NCI-H1105 (cell line): ENCODE results near the gene SEMA5A.

Source experiments
- DNase-seq: peaks from one replicate; lab custom pipeline; 2025; lab: John Stamatoyannopoulos, UW

SEMA5A gene

DNA sequence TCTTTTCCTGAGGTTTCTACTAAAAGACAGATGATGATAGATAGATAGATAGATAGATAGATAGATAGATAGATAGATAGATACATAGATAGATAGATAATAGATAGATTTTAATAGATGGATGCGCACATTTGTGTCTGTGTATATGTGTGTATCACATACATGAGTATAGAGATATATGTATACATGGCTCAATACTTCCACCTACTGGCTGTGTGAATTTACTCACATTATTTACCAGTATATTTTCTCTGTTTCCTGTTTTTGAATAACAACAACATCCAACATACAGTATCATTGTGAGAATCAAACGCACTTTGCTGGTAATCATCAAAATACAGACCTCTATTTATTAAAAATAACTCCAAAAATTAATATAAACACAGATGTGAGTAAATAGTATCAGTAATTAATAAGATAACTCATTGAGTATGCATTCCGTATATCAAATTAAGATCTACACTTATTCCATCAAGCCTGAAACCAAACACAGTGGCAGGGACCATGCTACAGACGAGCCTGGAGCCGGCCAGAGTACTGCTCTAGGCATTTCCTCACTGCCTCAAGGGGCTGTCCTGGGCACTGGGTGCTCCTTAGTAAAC is 338.0 kb downstream of the SEMA5A start:
- peak; percentile 38 for DNase-seq

DNA sequence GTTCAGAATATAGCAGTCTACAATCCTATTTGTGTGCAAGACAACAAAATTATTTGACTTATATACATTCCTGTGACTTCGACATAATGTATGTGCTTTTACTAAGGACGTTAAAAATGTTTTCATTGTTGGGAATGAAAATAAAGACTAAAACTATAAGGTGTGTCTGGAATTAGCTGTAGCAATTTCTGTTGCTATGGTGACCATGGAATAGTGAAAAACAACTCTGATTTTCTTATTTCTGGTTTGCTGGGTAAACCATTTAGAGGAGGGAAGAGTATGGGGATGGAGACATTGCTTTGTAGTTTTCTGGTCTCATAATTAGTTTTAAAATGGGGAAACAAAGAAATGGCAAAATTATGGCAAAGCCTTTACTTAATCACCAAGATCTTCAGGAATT is 343.2 kb downstream of the SEMA5A start:
- no peak for DNase-seq

DNA sequence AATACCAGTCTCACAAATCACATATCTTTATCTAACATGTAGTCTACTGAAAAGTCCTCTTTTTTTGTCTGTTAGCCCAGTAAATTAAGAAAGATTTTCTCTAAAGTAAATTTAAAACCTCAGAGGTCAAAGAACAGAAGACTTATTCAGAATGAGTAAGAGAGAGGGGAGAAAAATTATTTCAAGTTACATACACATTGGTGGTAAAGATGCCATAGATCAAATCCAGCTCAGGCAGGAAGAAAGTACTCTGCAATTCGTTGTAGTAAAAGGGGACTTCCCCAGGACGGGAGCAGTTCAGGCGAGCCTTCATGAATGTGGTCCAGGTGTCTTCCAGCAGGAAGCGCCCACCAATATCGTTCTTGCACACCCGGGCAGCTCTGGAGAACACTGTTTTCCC is 344.1 kb downstream of the SEMA5A start:
- DNase-seq = no peak

DNA sequence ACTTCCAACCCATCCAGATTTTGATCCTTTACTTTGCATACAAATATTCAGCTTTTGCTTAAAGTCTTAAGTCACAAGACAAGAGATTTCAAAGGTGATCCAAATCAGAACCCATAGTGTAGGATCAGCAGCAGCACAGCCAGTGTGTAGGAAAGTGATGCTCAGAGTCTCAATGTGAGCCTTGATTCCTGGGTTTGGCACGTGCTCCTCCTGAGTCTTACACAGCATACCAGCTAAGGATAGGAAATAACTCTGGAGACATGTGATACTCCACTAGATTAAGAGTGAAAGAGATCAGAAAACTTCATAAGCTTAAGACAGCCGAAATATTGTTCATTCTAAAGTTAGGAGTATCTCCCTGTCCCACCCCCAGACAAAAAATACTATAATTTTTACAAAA is 344.9 kb downstream of the SEMA5A start:
- DNase-seq = no peak

DNA sequence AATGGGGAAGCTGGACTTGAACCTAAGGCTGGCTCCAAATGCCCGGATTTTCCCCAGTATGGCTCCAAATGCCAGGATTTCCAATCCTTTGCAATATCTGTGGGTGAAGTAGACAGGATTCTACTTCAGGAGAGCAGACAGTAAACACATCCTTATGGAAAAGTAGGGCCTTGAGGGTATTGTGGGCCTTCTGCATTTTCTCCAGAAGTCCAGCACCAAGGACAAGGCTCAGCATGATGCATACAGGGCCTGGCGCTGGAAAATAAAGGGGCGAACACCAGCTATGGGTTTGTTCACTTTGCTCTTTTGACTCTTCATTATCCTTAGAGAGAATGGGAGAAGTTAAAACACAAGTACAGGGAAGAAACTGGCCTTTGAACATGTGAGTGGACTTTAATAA is 347.5 kb downstream of the SEMA5A start:
- DNase-seq = no peak

DNA sequence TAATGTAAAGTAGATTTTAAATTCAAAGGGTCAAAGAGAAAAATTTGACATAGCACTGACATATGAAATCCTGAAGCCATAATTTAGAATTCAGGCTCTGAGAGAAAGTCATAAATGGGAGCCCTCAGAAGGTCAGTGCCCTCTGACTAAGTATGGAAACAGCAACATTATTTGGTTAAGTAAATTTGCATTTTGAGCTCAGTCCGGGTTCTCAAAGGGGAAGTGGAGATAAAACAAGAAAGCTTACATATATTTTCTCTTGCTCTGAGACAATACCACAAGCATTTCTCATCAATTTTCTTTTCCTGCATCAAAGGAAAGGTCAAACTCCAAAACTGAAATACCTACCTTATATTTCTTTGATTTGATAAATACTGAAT is 348.0 kb downstream of the SEMA5A start:
- DNase-seq = no peak

DNA sequence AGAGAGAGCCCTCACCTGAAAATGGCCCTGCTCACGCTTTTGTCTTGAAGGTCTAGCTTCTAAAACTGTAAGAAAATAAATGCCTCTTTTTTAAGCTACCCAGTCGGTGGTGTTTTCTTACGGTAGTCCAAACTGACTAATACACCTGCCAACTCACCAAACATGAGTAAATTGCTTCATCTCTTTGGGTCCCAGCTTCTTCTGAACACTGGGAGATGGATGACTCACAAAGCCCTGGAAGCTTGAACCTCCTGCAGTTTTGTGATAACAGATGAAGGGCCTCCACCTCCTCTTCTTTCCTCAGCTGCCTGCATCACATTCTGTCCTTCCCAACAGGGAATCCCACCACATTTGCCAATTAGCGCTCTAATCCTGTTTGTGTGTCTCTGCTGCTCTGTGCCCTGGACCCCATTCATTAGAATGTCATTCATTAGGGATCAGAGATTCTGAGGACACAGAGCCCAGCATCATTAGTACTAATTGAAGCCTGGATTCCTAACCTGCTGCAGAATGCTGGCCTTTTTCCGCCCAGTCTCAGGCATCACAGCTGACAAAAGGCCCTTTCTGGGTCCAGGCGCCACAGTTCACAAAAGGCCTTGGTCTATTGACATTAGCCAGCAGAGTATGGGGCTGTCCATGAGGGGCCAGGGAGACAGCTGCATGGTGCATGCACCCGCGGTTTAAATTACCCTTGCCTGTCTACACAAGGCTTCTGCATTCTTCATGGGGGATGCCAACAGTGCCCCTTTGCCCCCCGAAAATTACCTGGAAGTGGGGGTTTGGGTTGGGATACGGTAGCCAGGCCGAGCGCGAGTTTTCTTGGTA is 349.3 kb downstream of the SEMA5A start:
- no peak for DNase-seq

DNA sequence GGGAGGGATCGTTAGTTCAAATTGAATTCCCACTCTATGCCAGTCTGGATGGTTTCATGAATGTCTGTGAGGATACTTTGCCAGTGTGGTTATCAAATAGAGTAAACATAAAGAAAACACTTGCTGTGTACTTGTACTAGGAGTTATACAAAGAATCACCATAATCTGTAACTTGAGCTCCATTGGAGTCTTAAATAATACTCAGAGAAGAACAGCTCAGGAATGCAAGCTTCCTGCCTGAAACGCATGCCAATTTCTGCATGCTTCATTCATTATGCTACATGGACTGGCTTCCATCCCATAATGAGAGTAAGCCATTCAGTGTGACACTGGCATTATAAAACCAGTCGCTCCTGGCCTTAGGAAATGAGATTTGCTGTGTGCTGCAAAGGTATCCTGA is 351.4 kb downstream of the SEMA5A start:
- DNase-seq = no peak

DNA sequence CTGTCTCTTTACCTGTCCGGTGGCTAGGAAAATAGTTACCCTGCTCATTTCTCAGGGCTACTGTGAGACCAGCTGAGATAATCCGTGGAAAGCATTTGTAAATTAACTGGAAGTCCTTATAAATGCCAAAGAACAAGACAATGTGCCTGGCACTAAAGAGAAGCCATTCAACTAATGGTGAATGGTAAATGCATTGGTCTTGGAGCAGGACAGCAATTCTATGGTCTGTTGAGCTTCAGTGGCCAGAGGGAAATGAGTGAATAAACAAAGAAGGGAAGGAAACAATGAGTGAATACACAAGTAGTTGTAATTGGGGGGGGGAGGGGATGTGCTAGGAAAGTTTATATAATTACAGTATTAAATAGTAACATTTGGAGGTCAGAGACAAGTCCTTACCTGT is 353.6 kb downstream of the SEMA5A start:
- DNase-seq = no peak

DNA sequence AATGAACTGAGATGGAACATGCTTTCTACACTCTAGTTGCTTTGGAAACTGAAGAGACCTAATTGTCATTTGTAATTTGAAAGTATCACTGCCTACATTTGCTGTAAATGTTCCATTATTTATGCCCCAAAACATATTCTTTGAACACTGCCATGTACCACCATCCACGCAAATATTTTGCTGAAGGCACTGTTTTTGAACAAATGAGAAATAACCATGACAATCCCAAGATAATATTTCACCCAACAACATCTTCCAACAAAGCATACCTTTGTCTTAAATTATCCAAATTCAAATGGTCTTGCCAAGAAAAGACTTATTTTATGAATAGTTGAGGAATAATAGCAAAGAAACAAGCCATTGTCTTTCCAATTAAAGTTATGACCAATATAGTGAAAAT is 356.2 kb downstream of the SEMA5A start:
- DNase-seq = no peak

DNA sequence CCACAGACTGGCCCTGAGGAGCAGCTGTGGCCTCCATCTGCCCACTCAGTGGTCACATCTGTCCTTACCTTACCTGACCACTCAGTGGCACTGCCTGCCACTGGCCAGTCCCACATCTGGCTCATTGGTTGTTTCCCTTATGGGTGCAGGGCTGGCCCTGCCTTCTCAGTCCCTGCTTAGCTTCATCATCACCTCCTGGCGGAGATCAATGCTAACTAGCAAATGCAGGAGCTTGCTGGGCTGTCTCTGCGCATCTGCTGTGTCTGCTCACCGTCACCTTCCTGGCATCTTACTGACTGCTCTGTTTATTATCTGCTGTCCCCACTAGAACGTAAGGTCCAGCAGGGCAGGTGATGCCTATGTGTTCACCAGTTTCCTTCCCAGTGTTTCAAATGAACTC is 356.9 kb downstream of the SEMA5A start:
- no peak for DNase-seq

DNA sequence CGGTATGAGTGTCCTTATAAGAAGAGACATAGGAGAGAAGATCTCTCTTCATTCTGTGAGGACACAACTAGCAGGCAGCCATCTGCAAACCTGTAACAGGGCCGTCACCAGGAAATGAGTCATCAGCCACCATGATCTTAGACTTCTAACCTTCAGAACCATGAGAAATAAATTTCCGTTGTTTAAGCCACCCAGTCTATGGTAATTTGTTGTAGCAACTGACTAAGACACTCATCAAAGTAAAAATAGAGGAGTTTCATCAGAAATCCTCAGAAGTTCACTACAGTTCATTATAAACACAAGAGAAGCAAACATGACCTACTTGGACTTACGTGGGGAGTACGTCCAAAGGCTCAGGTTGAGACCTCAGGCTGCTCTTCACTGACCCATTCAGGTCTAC is 357.7 kb downstream of the SEMA5A start:
- no peak for DNase-seq

DNA sequence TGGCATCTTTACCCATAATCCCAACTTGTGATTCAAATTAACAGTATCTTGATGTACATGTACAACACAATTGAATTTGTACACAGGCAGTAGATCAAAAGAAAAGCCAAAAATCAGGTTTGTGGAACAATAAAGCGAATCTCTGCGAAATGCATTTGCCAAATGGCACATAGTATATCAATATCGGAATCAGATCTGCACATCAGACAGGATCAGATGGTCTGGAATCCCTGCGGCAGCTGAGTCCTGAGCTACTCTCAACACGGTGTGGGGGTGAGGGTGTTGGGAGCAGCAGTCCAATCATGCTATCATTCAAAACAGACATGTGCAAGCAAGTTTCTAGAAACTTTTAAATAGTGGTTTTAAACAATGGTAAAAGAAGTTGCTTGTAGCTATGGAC is 358.3 kb downstream of the SEMA5A start:
- DNase-seq = no peak

DNA sequence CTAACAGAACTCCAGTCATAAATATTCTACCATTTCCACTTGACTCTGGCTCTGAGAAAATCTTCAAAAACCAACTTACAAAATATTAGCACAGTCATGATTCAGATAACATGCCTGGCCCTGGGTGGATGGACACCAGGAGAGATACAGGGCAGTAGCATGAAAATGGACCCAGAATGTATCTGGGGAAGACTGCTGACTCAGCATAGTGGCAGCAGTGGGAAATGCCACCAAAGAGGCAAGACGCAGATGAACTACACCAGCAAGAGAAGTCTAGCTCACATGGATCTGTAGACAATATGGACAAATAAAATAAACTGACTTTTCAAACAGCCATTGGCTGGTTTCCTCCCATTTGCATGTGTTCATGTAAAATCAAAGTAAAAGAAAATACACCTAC is 359.8 kb downstream of the SEMA5A start:
- no peak for DNase-seq

DNA sequence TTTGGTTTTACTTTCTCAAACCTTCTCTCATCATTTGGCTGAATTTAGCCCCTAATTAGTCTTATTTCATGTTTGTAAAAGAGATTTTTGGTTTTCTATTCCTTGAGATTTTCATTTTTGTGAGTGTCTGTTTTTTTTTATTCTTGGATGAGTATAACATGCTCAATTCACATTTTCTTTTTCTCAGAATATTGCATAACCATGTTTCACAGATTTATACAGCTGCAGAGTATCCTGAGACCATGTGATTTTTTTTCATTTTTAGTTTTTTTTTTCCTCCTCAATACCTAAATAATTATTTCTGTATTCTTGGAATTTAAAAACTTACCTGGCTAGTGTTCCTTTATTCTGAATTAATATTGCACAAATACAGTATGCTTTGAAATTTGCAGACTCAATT is 361.9 kb downstream of the SEMA5A start:
- no peak for DNase-seq

DNA sequence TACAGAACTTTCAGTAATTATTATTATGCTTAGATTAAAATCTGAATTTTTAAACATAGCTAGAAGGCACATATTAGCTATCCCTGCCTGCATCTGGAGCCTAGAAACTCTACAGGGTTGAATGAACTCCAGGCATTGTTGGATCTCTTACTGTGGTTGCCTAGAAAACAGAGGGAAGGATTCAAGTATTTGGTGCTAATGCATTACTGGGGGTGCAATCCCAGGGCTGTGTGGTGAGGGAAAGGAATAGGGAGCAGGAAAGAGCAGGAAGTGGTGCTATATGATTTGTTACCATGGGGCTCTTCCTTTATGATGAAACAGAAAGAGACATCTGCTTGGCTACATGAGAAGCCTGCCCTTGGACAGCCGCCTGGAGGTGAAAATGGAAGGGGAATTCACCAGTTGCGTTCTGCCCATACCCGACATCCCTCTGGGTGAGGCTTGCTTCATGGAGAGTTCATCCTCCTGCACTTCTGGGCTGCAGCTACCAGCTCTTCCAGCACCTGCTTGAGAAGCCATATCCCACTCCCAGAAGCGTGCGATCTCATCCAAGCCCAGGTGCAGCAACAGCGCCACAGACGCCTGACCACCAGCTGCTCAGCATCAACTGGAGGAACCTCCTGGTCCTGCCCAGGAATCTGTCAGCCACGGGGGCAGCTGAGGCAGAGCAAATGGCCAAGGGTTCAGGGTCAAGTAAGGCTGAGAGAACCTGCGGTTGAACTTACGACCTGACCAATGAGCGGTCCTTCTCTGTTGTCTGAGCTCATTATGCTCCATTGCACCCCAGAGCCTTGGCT is 362.8 kb downstream of the SEMA5A start:
- DNase-seq = no peak

DNA sequence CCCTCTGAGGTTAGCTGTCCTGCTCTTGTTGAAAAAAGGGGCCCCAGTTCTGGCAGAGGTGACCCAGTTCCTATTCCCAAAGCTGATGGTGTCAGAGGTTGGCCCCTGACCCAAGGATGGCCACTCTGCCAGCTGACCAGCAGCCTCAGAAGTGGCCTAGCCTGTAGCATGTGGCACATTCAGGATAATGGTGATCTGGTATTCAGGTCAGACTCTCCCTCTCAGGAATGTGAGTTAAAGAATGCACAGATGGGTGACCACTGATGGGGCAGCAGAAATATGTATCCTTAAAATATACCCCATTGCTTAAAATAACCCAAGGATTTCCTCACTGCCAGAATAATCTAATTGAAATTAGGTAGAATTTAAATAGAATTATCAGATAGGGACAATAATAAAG is 369.2 kb downstream of the SEMA5A start:
- DNase-seq = no peak

DNA sequence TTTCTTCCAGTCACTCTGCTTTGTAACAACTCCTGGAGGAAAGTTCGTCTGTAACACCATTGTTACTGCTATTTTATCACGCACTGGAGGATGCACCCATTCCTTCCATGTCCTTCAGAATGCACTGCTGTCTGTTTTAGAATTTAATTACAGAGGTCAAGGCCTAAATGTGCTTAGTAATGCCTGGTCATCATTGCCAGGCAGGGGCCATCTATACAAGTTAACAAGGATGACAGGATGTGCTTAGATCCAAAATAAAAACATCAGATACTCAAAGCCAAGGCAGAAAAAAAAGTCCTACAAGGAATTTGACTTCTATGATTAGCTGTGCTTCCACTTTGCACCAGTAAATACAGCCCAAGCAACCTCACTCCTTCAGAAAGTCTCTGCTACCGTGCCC is 371.4 kb downstream of the SEMA5A start:
- DNase-seq = no peak

DNA sequence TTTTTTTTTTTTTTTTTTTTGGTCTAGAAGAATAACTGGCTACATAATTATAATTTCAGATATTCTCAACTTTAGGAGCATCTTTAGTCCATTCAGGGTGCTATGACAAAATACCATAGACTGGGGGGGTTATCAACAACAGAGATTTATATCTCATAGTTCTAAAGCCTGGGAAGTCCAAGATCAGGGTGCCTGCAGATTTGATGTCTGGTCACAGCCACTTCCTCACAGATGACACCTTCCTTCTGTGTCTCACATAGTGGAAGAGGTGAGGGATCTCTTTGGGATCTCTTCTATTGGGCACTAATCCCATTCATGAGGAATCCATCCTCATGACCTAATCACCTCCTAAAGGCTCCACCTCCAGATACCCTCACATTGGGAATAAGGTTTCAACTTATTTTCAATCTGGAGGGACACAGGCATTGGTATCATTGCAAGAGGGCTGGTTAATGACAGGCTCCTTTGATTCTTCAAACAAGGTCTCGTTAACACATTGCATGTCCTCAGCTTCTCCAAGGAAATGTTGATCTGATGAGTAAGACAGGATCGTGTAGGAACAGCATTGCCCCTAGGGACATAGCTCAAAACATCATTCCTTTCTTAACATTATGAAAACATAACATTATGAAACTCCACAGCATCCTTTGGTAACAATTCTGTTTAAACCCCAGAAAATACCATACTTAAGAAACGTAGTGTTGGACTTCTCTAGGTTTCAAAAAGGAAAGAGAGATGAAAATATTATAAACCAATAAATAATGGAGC is 372.4 kb downstream of the SEMA5A start:
- no peak for DNase-seq

DNA sequence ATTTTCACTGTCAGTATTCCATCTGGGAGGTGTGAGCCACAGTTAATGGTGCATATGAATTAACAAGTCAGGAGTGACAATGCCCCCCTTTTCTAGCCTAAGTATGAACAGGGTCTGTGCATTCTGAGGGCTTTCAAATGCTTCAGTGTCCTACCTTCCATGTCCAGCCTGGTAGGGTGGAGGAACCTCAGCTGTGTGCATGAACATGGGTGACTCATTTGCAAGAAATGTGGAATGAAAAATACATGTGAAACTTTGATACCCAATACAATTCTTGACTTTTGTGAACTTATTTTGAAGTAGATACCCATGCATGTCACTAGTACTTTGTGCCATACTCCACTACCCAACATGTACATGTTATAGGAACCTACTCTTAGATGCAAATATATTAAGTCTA is 375.8 kb downstream of the SEMA5A start:
- DNase-seq = no peak

DNA sequence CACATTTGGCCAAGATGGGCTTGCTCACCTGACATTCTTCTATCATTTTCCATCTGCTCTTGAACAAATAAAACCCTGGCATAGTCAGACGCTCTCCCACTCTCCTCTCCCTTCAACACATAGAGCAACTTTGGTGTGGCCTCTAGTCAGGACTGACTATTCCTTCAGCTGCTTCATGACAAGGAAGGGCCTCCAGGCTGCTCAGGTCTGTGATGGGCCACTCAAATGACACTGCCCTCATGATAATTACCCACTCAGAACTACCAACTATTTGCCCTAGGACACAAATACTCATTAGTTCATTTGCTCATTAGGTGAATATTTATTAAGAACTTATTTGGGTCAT is 376.3 kb downstream of the SEMA5A start:
- no peak for DNase-seq

DNA sequence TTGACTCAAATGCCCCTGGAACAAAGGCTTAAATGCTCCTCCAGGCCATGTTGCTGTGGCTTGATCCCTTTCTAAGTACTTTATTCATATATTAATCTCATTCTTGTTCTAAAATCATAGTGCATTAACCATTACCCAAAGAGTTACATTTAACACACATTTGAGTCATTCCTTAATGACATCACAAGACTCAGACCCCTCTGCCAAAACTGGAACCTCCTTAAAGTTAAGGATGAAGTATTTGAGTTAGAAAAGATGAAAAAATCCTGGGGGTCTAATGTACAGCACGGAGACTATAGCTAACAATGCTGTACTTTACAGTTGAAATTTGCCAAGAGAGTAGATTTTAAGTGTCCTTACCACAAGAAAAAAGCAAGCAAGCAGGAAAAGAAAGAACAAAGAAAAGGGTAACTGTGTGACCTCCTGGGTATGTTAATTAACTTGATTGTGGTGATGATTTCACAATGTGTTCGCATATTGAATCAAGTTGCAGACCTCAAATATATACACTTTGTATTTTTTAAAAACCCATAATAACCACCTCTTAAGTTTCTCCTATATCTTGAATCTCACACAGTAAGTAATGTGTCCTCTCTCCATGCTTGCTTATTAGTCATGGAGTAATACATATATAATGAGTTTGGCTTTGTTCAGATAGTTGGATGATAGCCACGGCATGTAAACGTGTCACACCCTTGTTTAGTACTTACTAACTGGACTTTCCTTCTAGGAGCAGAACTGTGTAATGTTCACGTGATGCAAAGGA is 376.9 kb downstream of the SEMA5A start:
- no peak for DNase-seq
